NCI-H69 (cell line): ENCODE results near the gene GRIP1.

Experiments used
- DNase-seq: peaks from one replicate; lab custom pipeline; 2025; lab: John Stamatoyannopoulos, UW

The GRIP1 gene

GRCh38 chr12:66692170-66692569 lies 13.3 kb upstream of the GRIP1 start:
- DNase-seq = no peak

GRCh38 chr12:66688846-66689439 lies 10.1 kb upstream of the GRIP1 start:
- peak; percentile 88 for DNase-seq

GRCh38 chr12:66684222-66684621 lies 5.3 kb upstream of the GRIP1 start:
- DNase-seq = no peak

GRCh38 chr12:66683822-66684221 lies 4.9 kb upstream of the GRIP1 start:
- DNase-seq = no peak

- DNase-seq = no peak
Observed at GRCh38 chr12:66683073-66683472, 4.2 kb upstream of the GRIP1 start.

GRCh38 chr12:66679461-66680084 lies 697 bp upstream of the GRIP1 start:
- DNase-seq = peak; percentile 79

GRCh38 chr12:66676241-66676640 lies 2.6 kb downstream of the GRIP1 start:
- DNase-seq = no peak

- DNase-seq = peak; percentile 26
Observed at GRCh38 chr12:66674495-66675122, 4.3 kb downstream of the GRIP1 start.

GRCh38 chr12:66669541-66669940 lies 9.3 kb downstream of the GRIP1 start:
- peak; percentile 72 for DNase-seq

- DNase-seq = peak; percentile 88
Observed at GRCh38 chr12:66668311-66668710, 10.6 kb downstream of the GRIP1 start.

GRCh38 chr12:66667906-66668305 lies 11.0 kb downstream of the GRIP1 start:
- no peak for DNase-seq

GRCh38 chr12:66666481-66666880 lies 12.4 kb downstream of the GRIP1 start:
- no peak for DNase-seq

GRCh38 chr12:66665435-66665985 lies 13.4 kb downstream of the GRIP1 start:
- DNase-seq = no peak

GRCh38 chr12:66664076-66664475 lies 14.8 kb downstream of the GRIP1 start:
- DNase-seq = no peak

GRCh38 chr12:66663611-66664010 lies 15.3 kb downstream of the GRIP1 start:
- no peak for DNase-seq

GRCh38 chr12:66662729-66663128 lies 16.1 kb downstream of the GRIP1 start:
- DNase-seq = peak; percentile 55

- no peak for DNase-seq
Observed at GRCh38 chr12:66662179-66662578, 16.7 kb downstream of the GRIP1 start.

- DNase-seq = no peak
Observed at GRCh38 chr12:66661357-66661756, 17.5 kb downstream of the GRIP1 start.

GRCh38 chr12:66653796-66654195 lies 25.1 kb downstream of the GRIP1 start:
- DNase-seq = no peak

- peak; percentile 82 for DNase-seq
Observed at GRCh38 chr12:66648033-66648735, 30.7 kb downstream of the GRIP1 start.

- DNase-seq = no peak
Observed at GRCh38 chr12:66647034-66647691, 31.7 kb downstream of the GRIP1 start.

- DNase-seq = no peak
Observed at GRCh38 chr12:66644151-66644550, 34.7 kb downstream of the GRIP1 start.
